Measurements from ENCODE around the gene NQO2.

The NQO2 gene

GRCh38 chr6:2970034-2970685 is 29.5 kb upstream of the NQO2 start (continued):
- TF ChIP-seq REST (tag by site-specific recombination; IDR thresholded peaks at IDR 0.05) = no peak; the same call in 1 of the 2 replicates
- TF ChIP-seq INSM2 (tag by site-specific recombination; IDR thresholded peaks at IDR 0.05) = no peak
- TF ChIP-seq TRIM28 (IDR thresholded peaks at IDR 0.05; ENCODE audit: borderline replicate concordance, low read length) = 0 out of 2 replicates have a peak, but pooled peaks have one; percentile 22
- no peak for TF ChIP-seq PBX3 (CRISPR knock-in tag; IDR thresholded peaks at IDR 0.05)
- no peak for TF ChIP-seq ZNF280D (tag by site-specific recombination; IDR thresholded peaks at IDR 0.05)
- TF ChIP-seq ZNF629 (tag by site-specific recombination; IDR thresholded peaks at IDR 0.05) = 0 out of 2 replicates have a peak, but pooled peaks have one; percentile 29
- TF ChIP-seq ZNF701 (tag by site-specific recombination; IDR thresholded peaks at IDR 0.05) = no peak
- 0 out of 2 replicates have a peak, but pooled peaks have one; percentile 79 for TF ChIP-seq ZNF335 (tag by site-specific recombination; conservative IDR thresholded peaks at IDR 0.05)
- TF ChIP-seq TSHZ1 (tag by site-specific recombination; IDR thresholded peaks at IDR 0.05; ENCODE audit: borderline replicate concordance) = no peak
- TF ChIP-seq ZFHX2 (tag by site-specific recombination; conservative IDR thresholded peaks at IDR 0.05) = no peak
- TF ChIP-seq ZNF239 (tag by site-specific recombination; IDR thresholded peaks at IDR 0.05) = no peak
- TF ChIP-seq BCL11B (tag by site-specific recombination; IDR thresholded peaks at IDR 0.05; ENCODE audit: low read depth) = no peak
- TF ChIP-seq GLIS1 (tag by site-specific recombination; IDR thresholded peaks at IDR 0.05) = no peak
- no peak for TF ChIP-seq KLF10 (tag by site-specific recombination; IDR thresholded peaks at IDR 0.05)
- no peak for TF ChIP-seq ZNF792 (tag by site-specific recombination; IDR thresholded peaks at IDR 0.05)
- TF ChIP-seq ZBTB48 (tag by site-specific recombination; IDR thresholded peaks at IDR 0.05) = 0 out of 2 replicates have a peak, but pooled peaks have one; percentile 26
- no peak for TF ChIP-seq SALL2 (tag by site-specific recombination; IDR thresholded peaks at IDR 0.05; ENCODE audit: borderline replicate concordance)
- no peak for TF ChIP-seq ZBTB1 (tag by site-specific recombination; IDR thresholded peaks at IDR 0.05)
- no peak for TF ChIP-seq PRDM2 (tag by site-specific recombination; IDR thresholded peaks at IDR 0.05; ENCODE audit: borderline replicate concordance)
- TF ChIP-seq ZNF10 (tag by site-specific recombination; IDR thresholded peaks at IDR 0.05) = peak; percentile 25; the same call in 1 of the 2 replicates
